HG03442 (cell line): Measurements from ENCODE around the gene PTPN1.
"Not testable (repeated sequence)": the region's sequence is repeated elsewhere in the genome, so short reads cannot be mapped to it uniquely, and the experiment has no call there.

Experiments
- ATAC-seq: cut with Tn5 transposase; IDR thresholded peaks from one replicate; pipeline ENCODE4 v1.9.1; 2021; ENCODE audit warnings: mild to moderate bottlenecking, moderate library complexity; ENCODE audit not compliant: unreplicated experiment

PTPN1 gene

DNA sequence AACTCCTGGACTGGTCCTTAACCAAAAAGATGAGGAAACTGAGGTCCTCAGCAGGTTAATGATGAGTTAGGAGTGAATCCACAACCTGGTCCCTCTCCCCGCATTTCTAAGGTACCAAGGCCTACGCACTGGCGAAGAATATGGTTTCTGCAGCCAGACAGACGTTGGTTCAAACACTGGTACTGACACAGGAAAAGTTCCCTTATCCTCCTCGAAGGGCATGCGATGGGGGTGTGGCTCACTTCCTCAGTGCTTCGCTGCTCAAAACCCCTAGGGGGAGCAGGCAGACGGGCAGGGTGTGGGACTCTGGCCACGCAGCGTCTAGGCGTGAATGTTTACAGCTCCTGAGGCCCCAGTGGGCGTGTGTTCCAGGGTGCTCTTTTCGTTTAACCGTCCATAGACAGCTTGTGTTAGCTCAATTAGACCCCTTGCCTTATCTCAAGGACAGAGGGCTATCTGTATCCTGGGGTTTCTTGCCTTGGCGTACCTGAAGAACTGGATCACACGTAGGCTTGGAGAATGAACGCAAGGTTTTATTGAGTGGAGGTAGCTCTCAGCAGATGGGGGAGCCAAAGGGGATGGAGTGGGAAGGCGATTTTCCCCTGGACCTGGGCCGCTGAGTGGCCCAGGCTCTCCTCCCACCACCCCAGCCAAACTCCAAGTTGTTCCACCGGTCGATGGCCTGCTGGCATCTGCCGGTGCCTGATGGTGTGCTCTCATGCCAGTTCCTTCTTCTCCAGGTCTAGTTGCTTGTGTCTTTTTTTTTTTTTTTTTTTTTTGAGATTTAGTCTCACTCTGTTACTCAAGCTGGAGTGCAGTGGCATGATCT lies 31.8 kb upstream of the PTPN1 start:
- ATAC-seq = peak; percentile 64

DNA sequence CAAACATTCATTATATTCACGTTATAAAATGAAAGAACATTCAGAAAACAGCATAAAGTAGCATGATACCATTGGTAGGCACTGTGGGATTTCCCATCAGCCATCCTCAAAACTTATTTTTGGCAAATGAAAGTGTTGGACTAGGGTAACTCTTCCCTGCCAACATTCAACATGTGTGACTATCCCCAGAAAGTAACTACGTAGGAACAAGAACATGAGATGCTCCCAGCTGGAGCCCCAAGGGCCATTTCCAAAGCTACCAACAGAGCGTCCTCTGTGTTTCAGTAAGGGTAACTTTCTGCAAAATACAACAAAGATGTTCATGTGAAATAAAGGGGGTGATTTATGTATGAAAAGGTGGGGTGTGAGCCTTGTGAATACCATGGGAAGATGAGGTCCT lies 28.4 kb upstream of the PTPN1 start:
- no peak for ATAC-seq

DNA sequence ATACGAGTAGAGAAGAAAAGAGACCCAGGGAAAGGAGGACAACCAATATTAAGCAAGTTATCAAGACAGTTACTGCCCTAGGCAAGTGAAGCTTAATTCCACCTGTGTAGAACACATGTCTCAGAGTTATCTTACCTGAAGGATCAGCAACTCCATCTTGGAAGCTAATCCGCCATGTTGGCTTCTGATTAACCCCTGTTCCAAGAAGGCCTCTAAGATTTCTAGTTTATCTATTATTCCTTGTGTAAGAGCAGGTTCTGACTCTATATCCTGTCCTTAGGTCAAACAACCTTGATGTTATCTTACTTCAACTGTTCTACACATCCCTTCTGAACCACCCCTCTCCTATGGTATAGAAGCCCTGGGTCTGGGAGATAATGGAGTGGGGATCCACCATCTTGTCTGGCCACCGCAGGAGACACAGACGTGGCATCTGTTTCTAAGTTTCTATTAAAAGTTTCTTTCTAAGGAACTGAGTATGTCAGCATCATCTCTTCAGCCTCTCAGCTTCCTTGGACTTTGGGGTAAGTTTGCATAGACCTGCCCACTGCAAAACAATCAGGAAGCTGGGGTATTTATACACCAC lies 27.7 kb upstream of the PTPN1 start:
- ATAC-seq = no peak

DNA sequence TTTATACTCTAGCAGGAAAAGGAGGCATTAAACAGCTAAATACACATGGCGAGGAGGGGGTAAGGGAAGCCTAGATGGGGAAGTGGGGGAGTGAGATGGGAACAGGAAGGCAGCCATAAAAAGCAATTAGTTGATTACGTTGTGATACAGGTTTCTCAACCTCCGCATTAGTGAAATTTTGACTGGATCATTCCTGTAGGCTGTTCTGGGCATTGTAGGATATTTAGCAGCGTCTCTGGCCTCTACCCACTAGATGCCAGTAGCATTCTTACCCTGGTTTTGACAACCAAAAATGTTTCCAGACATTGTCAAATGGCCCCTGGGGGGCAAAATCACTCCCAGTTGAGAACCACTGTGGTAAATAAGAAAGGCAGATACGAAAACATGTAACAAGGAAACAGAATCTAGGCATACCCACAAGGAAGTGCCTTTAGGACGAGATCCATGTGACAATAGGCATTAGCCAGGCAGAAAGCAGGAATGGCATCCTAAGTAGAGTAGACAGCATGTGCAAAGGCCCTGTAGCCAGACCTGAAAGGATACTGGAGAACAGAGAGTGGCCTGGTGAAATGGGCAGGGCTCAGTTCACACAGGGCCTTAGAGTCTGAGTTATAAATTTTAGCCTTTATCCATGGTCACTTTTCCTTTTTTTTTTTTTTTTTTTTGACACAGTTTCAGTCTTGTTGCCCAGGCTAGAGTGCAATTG lies 25.8 kb upstream of the PTPN1 start:
- ATAC-seq = no peak

DNA sequence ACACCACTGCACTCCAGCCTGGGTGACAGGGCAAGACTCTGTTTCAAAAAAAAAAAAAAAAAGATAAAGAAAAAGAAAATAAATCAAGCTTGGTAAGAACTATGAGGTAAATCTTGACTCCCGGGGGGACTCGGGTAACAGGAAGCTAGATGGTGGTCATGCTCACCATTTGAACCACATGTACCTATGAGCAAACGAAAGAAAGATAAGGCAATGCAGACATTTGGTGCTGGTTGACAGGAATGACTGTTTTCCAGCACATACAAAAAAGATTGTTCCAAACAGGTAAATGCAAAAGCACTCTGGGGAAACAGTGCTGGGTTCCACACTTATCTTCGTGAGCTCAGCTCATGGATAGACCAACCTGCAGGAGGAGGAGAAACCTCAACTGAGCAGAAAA lies 22.8 kb upstream of the PTPN1 start:
- ATAC-seq = no peak

DNA sequence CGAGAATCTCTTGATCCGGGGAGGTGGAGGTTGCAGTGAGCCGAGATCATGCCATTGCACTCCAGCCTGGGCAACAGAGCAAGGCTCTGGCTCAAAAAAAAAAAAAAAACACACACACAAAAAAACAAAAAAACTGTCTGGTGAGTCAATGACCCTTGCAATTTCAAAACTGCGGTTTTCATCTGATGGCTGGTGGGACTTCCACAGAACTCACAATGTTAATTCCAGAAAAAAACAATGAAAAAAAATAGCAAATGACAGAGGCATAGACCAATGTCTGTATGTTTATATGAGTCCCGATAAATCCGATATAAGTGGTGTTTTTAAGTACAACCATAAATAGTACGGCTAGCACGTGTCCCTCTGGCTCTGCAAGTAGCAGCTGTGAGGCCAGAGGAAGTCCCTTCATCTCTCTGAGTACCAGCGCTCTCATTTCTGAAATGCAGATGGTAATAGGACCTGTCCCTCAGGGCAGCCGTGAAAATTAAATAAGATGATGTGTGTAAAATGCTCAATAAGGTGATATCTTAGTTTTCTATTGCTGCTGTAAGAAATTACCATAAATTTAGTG lies 21.9 kb upstream of the PTPN1 start:
- ATAC-seq = peak; percentile 55

DNA sequence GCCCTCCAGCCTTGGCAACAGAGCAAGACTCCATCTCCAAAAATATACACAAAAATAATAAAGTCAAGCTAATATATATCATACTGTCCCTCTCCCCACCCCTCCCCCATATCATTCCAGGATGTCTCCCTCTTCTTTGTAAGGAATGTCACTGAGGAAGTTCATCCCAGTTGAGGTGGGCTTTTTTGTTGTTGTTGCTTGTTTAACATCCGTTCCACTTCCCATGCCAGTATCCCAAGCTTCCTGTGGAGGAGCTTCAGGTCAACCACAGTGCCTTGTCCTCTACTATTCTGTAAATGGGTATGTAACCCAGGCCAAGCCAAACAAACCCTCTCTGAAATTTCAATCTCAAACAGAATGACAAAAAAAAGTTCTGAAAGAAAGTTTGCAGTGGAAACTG lies 19.0 kb upstream of the PTPN1 start:
- no peak for ATAC-seq

DNA sequence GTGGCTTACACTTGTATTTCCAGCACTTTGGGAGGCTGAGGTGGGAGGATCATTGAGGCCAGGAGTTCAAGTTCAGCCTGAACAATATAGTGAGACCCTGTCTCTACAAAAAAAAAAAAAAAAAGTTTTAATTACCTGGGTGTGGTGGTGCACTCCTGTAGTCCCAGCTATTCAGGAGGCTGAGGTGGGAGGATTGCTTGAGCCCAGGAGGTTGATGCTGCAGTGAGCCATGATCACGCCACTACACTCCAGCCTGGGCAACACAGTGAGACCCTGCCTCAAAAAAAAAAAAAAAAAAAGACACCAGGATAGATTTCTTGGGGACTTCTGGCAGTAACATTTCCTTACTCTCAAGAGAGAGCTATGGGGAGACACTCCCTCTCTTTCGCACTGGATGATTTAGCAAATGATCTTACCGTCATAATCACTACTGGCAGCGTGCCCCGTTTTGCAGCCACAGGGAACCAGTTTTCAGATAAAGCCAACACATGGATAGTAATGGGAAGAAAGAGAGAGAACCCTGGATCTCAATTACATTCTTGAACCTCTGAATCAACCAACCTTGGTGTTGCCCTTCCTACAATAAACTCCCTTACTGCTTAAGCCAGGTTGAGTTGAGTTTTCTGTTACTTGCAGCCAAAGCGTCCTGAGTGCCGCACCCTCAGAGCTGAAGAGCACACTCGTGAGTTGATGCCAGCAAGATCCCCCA lies 18.1 kb upstream of the PTPN1 start:
- no peak for ATAC-seq

DNA sequence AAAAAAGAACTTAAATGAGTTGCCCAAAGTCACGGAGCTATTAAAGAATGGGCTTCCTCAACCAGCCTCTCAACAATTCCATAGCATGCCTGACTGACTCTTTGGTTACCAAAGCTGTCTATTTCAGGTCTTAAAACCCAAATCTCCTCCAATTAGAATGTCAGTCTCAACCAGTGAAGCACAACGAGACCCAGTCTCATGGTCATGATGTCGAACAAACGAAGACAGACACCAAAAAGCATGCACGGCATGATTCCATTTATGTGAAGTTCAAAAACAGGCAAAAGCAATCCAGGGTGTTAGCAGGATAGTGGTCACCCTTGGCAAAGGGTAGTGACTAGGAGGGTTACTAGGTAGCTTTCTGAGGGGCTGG lies 16.3 kb upstream of the PTPN1 start:
- no peak for ATAC-seq

DNA sequence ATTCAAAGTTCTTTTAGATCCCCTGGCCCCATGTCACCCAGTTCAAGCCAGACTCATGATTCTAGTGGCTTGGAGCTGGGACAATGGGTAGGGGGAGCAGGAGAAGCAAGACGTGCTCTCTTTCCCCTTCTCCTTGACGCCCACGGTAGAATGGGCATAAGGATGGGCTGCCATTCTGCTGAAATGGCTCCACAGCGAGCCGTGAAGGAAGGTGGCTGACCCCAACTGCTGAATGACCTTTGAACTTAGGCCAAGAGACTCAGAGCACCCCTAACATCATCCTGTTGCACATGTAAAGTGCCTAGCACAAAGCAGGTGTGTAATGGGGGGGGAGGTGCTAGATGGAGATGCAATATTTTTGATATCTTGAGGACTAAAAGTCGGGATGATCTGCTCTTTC lies 15.8 kb upstream of the PTPN1 start:
- no peak for ATAC-seq

DNA sequence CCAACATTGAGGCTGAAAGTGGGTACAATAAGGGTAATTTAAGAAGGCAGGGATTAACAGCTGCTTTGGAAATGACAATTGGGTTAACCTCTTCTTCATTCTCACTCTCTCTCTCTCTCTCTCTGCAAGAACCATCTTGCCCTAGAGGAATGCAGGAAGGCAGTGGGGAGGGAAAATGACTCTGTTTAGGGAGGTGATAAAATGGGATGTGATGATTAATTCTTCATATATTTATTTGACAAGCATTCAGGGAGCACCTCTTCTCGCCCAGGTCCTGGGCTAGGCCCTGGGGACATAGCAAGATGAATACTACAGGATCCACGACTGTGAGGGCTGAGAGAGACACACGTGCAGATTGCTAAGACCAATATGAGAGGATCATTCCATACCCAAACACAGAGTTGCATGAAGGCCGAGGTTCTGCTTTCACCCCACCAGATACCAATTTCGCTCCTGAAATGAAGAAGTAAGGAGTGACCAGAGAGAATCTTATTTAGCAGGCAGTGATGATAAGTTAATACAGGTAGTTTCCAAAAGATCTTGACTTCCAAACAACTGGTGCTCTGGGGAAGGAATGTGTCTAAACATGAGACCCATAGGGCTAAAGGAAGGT lies 13.3 kb upstream of the PTPN1 start:
- no peak for ATAC-seq

DNA sequence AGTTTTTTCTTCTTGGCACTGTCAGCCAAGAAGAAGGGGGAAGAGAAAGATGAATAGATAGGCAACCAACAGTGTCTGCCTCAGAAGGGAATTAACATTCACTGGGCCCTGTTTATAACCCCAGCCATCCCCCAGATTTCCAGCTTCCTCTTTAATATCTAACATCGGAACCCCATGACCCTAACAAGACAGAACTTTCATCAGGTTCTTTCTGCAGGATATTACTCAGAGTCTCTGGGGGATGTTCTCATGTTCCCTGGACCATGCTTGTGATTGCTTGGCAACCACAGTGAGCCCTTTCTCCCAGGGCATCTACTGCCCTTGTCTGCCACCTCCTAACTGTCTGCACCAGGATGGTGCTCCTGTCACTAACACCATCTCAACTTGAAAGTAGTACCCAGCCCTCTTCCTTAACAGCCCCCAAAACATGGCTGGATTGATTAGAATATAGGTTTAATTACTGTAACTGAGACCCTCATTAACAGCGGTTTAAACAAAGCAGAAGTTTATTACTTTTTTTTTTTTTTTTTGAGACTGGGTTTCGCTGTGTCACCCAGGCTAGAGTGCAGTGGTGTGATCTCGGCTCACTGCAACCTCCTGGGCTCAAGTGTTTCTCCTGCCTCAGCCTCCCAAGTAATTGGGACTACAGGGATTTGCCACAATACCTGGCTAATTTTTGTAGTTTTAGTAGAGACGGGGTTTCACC lies 12.0 kb upstream of the PTPN1 start:
- ATAC-seq = no peak

DNA sequence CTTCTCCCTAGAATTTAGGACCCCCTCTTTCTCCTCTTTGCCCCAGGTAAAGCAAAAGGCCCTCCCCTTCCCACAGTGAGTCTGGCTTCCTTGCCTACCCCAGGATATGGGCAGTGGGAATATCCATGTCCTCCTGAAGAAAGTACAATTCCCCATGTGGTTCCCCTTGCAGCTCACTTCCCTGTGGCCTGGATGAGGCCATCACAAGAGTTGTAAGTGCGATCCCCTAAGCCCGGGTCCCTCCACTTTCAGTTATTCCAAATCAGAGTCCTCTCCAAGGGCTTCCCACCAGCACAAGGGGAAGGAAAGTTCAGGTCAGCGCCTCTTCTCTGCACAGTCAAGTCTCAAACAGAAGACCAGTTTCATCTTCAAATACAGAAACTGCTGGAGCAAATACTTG lies 10.2 kb upstream of the PTPN1 start:
- no peak for ATAC-seq

DNA sequence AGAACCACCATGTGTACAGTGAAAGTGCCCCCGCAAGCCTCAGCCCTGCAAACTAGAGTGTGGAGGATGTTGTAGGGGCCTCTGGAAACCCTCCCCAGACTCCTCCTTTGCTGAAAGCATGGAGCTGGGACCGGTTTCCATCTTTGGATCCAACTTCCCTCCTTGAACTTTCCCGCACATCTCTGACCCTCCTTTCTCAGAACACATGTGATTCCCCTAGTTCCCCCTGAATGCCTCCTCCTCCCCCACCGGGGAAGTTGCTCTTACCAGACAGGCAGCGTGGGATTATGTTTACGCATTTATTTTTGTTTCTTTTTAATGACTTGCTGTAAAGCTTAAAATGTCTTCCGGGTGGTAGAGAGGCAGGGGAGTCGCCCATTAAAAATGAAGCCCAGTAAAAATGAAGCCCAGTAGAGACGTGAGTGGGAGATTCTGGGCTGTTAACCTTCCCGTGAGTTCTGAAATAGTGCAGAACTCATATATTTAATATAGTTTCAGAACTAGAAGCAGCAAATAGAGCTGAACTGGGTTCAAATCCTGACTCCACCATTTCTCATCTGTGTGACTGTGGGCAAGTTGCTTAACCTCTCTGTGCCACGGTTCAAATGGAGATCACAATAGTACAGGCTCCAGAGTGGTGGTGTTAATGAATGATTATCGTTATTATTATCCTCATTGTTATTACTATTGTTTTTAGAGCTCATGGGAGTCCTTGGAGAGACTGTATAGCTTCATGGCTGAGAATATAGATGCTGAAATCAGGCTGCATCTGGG lies 8.0 kb upstream of the PTPN1 start:
- ATAC-seq = no peak

DNA sequence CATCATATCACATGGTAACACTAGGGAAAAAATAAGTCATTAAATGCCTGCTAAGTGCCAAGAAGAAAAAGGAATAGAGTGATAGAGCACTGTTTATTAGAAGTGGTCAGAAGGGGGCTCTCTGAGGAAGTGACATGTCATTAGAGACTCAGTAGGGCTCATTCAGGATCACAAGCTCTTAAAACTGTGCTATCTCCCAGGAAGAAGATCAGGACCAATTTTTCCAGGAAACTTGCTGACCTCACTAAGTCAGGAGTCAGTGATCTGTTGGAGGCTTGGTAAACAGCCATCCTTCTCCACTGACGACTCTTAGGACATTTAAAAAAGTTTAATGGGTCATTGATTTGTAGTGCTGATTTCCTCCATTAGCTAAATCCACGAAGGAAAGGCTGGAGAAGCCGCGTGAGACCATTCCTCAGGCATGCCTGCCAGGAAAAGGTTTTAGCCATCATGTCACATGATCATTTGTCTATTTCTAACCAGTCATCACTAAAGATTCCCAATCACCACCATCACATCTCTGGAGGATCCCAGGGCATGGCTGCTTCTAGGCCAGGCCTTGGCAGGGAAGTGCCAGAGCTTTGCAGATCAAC lies 5.9 kb upstream of the PTPN1 start:
- ATAC-seq = no peak

DNA sequence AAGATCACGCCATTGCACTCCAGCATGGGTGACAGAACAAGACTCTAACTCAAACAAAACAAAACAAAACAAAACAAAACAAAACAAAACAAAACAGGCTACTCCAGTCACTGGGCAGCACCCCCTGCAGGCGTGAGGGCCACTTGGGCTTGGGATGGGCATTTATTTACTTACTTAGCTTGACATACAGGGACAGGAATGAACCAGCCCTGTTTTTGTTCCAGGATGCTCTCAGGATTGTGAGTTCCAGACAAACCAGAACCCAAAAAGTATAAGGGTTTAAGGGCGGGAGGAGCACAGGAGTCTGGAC lies 4.0 kb upstream of the PTPN1 start:
- no peak for ATAC-seq

DNA sequence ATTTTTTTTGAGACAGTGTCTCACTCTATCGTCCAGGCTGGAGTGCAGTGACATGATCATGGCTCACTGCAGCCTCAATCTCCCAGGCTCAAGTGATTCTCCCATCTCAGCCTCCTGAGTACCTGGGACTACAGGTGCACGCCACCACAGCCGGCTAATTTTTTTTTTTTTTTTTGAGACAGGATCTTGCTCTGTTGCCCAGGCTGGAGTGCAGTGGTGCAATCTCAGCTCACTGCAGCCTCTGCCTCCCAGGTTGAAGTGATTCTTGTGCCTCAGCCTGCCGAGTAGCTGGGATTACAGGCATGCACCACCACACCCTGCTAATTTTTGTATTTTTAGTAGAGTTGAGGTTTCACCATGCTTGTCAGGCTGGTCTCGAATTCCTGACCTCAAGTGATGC lies 2.4 kb upstream of the PTPN1 start:
- not testable (repeated sequence) for ATAC-seq

DNA sequence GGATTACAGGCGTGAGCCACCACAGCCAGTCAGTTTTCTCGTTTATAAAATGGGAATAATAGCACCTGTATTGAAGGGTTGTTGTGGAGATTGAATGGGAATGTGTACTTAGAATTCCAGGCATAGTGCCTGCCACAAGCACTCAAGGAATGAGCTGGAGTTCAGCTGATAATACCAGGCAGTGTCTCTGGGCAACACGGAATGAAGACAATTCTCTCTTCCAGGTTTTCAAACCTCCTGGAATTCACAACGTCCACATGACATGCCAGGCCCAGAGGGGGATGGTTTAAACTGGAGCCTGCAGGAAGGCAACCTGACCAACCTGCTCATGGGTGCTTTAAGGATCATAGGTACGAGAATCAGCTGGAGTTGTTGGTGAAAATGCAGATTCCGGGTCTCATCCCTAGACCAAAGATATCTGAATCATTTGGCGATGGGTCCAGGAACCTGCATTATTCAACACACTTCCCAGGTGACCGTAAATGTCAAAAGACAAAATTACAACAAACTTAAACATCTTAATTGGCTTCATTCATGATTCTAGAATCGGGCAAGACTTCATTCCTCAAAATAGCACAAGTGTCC lies 1.9 kb upstream of the PTPN1 start:
- no peak for ATAC-seq
